Bronchial epithelial cell (primary cell): Measurements from ENCODE around the gene SEMA4D. TPM values are rescaled to one million over a fixed set of nuclear protein-coding genes. Genes with fewer than 3 reads are reported as not detected.

Experiments used
- DNase-seq: peaks from one replicate; pipeline ENCODE4 v3.0.0-alpha.2; 2010; ENCODE audit warnings: low read depth
- FAIRE-seq: peaks from 2 replicates; lab custom pipeline; 2011; peaks lifted over from hg19 to GRCh38; lab: Jason Lieb, UNC
- H3K27me3 ChIP-seq: 2 replicates; pipeline ENCODE4 v1.5.1; 2011; ENCODE audit warnings: low read length; ENCODE audit not compliant: control insufficient read depth, insufficient read depth
- H3K36me3 ChIP-seq: 2 replicates; pipeline ENCODE4 v1.5.1; 2011; ENCODE audit warnings: low read length; ENCODE audit not compliant: control insufficient read depth, insufficient read depth
- H3K4me3 ChIP-seq: 2 replicates; pipeline ENCODE4 v1.5.1; 2011; ENCODE audit warnings: mild to moderate bottlenecking, low read depth, low read length, control low read depth
- total RNA-seq: library from RNA; depleted of rRNA; stranded (reverse); fragments of >200 nt; gene quantifications from 2 replicates; pipeline ENCODE4 v1.2.1, GENCODE V29; 2014
- TF ChIP-seq, protein P1 (sequence below): IDR thresholded peaks from 2 replicates; pipeline ENCODE4 v1.5.1; 2011; ENCODE audit warnings: mild to moderate bottlenecking, moderate library complexity, low read length, control low read depth, inconsistent platforms; ENCODE audit not compliant: insufficient read depth, severe bottlenecking

SEMA4D gene
- total RNA-seq, 1 donor from 2014 or later = 1.8 TPM

- no peak overlapping the region for H3K4me3 ChIP-seq
- H3K36me3 ChIP-seq = no peaks in the 10 kb centered on the region
- no peak for DNase-seq
- no peaks in the 10 kb centered on the region for H3K27me3 ChIP-seq
- TF ChIP-seq, protein P1, sequence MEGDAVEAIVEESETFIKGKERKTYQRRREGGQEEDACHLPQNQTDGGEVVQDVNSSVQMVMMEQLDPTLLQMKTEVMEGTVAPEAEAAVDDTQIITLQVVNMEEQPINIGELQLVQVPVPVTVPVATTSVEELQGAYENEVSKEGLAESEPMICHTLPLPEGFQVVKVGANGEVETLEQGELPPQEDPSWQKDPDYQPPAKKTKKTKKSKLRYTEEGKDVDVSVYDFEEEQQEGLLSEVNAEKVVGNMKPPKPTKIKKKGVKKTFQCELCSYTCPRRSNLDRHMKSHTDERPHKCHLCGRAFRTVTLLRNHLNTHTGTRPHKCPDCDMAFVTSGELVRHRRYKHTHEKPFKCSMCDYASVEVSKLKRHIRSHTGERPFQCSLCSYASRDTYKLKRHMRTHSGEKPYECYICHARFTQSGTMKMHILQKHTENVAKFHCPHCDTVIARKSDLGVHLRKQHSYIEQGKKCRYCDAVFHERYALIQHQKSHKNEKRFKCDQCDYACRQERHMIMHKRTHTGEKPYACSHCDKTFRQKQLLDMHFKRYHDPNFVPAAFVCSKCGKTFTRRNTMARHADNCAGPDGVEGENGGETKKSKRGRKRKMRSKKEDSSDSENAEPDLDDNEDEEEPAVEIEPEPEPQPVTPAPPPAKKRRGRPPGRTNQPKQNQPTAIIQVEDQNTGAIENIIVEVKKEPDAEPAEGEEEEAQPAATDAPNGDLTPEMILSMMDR = no peak
- FAIRE-seq = no peak
Measured at GRCh38 chr9:89527084-89527483, 29.2 kb upstream of the SEMA4D start.

GRCh38 chr9:89526667-89527066 lies 28.8 kb upstream of the SEMA4D start:
- no peak for FAIRE-seq
- no peak overlapping the region for H3K4me3 ChIP-seq
- no peaks in the 10 kb centered on the region for H3K27me3 ChIP-seq
- TF ChIP-seq, protein P1 = no peak
- H3K36me3 ChIP-seq = no peaks in the 10 kb centered on the region
- peak; percentile 10 for DNase-seq

DNA sequence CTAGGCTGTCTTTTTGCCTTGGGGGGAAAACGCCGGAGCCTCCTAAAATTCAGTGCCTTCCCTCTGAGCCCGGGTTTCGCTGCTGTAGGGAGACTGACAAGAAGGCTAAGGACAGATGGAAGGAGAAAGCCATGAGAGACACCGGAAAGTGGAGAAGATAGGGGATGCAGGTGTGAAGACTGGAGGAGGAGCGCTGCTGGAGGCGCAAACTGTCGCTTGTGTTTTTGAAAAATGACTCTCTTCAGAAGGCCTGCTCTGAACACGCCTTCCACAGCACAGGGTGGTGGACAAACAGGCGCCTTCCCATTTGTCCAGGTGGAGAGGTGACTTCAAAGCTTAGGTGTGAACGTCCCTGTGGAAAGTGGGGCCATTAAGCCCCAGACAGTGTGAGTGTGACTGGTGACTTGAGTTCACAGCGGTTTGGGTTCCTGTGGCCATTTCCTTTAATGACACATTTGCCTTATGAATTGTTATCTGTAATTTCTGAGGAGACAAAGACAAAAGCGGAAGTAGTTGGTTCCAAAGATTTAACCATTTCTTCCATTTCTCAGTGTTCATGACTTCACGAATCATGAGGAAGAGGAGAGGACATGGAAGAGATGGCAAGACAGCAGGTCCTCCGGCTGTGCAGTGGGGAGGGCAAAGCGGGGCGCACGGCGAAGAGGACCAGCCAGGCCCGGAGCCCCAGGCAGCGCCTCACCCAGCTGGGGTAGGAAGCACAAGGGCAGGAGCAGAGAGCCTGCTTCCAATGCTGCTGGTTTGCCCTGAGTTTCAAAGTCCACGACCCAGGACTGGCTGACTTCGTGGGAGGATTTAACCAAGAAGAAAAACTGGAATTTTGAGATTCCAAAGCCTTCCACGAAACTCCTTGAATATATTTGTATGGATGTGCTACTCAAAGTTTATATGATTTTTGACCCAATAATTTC lies 27.8 kb upstream of the SEMA4D start:
- DNase-seq = no peak
- no peaks in the 10 kb centered on the region for H3K36me3 ChIP-seq
- TF ChIP-seq, protein P1 = no peak
- no peak for FAIRE-seq
- no peak overlapping the region for H3K4me3 ChIP-seq
- no peaks in the 10 kb centered on the region for H3K27me3 ChIP-seq

- FAIRE-seq (no peak), DNase-seq (no peak)
- TF ChIP-seq, protein P1 = no peak
- no peak overlapping the region for H3K4me3 ChIP-seq
- H3K36me3 ChIP-seq = no peaks in the 10 kb centered on the region
- no peaks in the 10 kb centered on the region for H3K27me3 ChIP-seq
Measured at GRCh38 chr9:89524963-89525362, 27.1 kb upstream of the SEMA4D start.

GRCh38 chr9:89523948-89524347 lies 26.0 kb upstream of the SEMA4D start:
- no peak overlapping the region for H3K4me3 ChIP-seq
- no peaks in the 10 kb centered on the region for H3K36me3 ChIP-seq
- TF ChIP-seq, protein P1 = no peak
- DNase-seq (no peak), FAIRE-seq (no peak)
- no peaks in the 10 kb centered on the region for H3K27me3 ChIP-seq
